ENCODE results near the gene PMAIP1. TPM values are rescaled to one million over a fixed set of nuclear protein-coding genes. Genes with fewer than 3 reads are reported as not detected.

The PMAIP1 gene
- total and polyA plus RNA-seq, 9 of the 15 experiments (the other 6 are each of a cell fraction or from before 2014, with no cell fraction given): 8.0 to 22.9 (median 14.9) TPM

- no peak for TF ChIP-seq HIVEP1 (CRISPR knock-in tag; IDR thresholded peaks at IDR 0.05)
- TF ChIP-seq ZNF583 (CRISPR knock-in tag; IDR thresholded peaks at IDR 0.05): no peak
- no peak for TF ChIP-seq SRSF9 (IDR thresholded peaks at IDR 0.05; ENCODE audit: borderline replicate concordance, low read depth, low read length)
- TF ChIP-seq, protein P1, sequence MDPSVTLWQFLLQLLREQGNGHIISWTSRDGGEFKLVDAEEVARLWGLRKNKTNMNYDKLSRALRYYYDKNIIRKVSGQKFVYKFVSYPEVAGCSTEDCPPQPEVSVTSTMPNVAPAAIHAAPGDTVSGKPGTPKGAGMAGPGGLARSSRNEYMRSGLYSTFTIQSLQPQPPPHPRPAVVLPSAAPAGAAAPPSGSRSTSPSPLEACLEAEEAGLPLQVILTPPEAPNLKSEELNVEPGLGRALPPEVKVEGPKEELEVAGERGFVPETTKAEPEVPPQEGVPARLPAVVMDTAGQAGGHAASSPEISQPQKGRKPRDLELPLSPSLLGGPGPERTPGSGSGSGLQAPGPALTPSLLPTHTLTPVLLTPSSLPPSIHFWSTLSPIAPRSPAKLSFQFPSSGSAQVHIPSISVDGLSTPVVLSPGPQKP (CRISPR knock-in tag; IDR thresholded peaks at IDR 0.05): no peak
- TF ChIP-seq C11orf30 (IDR thresholded peaks at IDR 0.05; ENCODE audit: low read depth): no peak
- TF ChIP-seq RBM22 (IDR thresholded peaks at IDR 0.05; ENCODE audit: low read depth, low read length, poor library complexity, severe bottlenecking): peak; percentile 83
- no peak for TF ChIP-seq SRF (CRISPR knock-in tag; IDR thresholded peaks at IDR 0.05)
- no peak for TF ChIP-seq HNRNPL (IDR thresholded peaks at IDR 0.05; ENCODE audit: low read depth, low read length)
- TF ChIP-seq, protein P2, sequence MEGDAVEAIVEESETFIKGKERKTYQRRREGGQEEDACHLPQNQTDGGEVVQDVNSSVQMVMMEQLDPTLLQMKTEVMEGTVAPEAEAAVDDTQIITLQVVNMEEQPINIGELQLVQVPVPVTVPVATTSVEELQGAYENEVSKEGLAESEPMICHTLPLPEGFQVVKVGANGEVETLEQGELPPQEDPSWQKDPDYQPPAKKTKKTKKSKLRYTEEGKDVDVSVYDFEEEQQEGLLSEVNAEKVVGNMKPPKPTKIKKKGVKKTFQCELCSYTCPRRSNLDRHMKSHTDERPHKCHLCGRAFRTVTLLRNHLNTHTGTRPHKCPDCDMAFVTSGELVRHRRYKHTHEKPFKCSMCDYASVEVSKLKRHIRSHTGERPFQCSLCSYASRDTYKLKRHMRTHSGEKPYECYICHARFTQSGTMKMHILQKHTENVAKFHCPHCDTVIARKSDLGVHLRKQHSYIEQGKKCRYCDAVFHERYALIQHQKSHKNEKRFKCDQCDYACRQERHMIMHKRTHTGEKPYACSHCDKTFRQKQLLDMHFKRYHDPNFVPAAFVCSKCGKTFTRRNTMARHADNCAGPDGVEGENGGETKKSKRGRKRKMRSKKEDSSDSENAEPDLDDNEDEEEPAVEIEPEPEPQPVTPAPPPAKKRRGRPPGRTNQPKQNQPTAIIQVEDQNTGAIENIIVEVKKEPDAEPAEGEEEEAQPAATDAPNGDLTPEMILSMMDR (IDR thresholded peaks at IDR 0.05 in 2 of 3, conservative IDR thresholded peaks at IDR 0.05 in 1 of 3; ENCODE audit: insufficient read depth in 2 of 3, low read depth in 1 of 3, low read length in 3 of 3): no peak
- no peak for TF ChIP-seq BMI1 (IDR thresholded peaks at IDR 0.05; ENCODE audit: low read length)
- TF ChIP-seq ZBTB17 (CRISPR knock-in tag; IDR thresholded peaks at IDR 0.05): no peak
- peak; percentile 71 for TF ChIP-seq CREM (IDR thresholded peaks at IDR 0.05; ENCODE audit: low read depth)
- TF ChIP-seq ZNF717 (CRISPR knock-in tag; IDR thresholded peaks at IDR 0.05): no peak
- no peak for TF ChIP-seq DIDO1 (tag; IDR thresholded peaks at IDR 0.05; ENCODE audit: low read depth)
- no peak for TF ChIP-seq HSF4 (CRISPR knock-in tag; IDR thresholded peaks at IDR 0.05; ENCODE audit: borderline replicate concordance)
- TF ChIP-seq RBM15 (IDR thresholded peaks at IDR 0.05; ENCODE audit: insufficient read depth, low read length): no peak
- no peak for TF ChIP-seq CHD2 (IDR thresholded peaks at IDR 0.05; ENCODE audit: low read depth, low read length)
- TF ChIP-seq ZNF133 (CRISPR knock-in tag; IDR thresholded peaks at IDR 0.05): no peak
- TF ChIP-seq ZNF280A (IDR thresholded peaks at IDR 0.05; ENCODE audit: low read depth, partially characterized antibody): no peak
- no peak for TF ChIP-seq ATF1 (CRISPR knock-in tag; IDR thresholded peaks at IDR 0.05)
- TF ChIP-seq ATF1 (tag; IDR thresholded peaks at IDR 0.05): peak; percentile 61
- no peak for TF ChIP-seq BRD4 (IDR thresholded peaks at IDR 0.05)
- TF ChIP-seq ZNF197 (CRISPR knock-in tag; IDR thresholded peaks at IDR 0.05; ENCODE audit: low read depth): no peak
- no peak for TF ChIP-seq CBX3 (IDR thresholded peaks at IDR 0.05; ENCODE audit: borderline replicate concordance in 1 of 2, low read length in 2 of 2)
- no peak for TF ChIP-seq TAF15 (IDR thresholded peaks at IDR 0.05; ENCODE audit: low read depth, low read length)
- TF ChIP-seq ZNF668 (CRISPR knock-in tag; IDR thresholded peaks at IDR 0.05): no peak
Observed at GRCh38 chr18:59899298-59900221, at the start of gene PMAIP1 (continued).
